ENCODE data around the gene TMPRSS3. TPM values are rescaled to one million over a fixed set of nuclear protein-coding genes. Genes with fewer than 3 reads are reported as not detected.

Gene TMPRSS3
- total and polyA plus RNA-seq, 9 of the 15 experiments (the other 6 are each of a cell fraction or from before 2014, with no cell fraction given), result 0.07 TPM; not detected in 8

DNA sequence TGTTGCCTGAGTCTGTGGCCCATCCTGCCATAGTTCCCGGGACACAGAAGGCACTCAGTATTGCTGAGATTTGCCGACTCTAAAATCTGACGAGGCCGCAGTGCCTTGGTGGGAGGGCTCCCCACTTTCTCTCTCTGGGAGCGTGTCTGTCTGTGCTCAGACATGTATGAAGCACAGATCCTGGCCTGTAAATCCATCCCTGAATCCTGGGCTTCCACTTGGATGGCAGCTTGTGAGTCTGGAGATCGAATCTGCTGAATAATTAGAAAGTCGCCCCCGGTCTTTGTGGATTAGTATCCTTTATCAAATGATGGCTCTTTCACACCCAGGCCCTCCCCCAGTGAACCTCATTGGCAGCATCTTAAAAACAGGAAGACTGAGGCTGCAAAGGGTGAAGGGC is 18.2 kb upstream of the TMPRSS3 start:
- no peak overlapping the region for H3K9ac ChIP-seq (ENCODE audit: insufficient read depth in 1 of 2, low read depth in 2 of 2, low read length in 2 of 2)
- no peak overlapping the region for H2AFZ ChIP-seq (ENCODE audit: low read depth, low read length)
- H3K9me1 ChIP-seq (ENCODE audit: control insufficient read depth, insufficient read depth, low read length), result peaks cover 3% of the 10 kb centered on the region
- WGBS (ENCODE audit: insufficient coverage, low coverage, missing lambda C conversion rate), result 52% methylated on average over 8 of the region's 8 CpGs
- no peaks in the 10 kb centered on the region for H3K27me3 ChIP-seq (ENCODE audit: control insufficient read depth in 2 of 2, insufficient read depth in 2 of 2, low read length in 2 of 2)
- ATAC-seq, result no peak
- no peaks in the 10 kb centered on the region for H3K79me2 ChIP-seq (ENCODE audit: control insufficient read depth, insufficient read depth, low read length)
- H3K4me1 ChIP-seq (replicated peaks in 1 of 2; ENCODE audit: control insufficient read depth in 2 of 2, insufficient read depth in 2 of 2, low read length in 2 of 2), result peaks cover 11 to 20% of the 10 kb centered on the region in 2 experiments; a peak in 4 of 5 replicates
- no peaks in the 10 kb centered on the region for H3K9me3 ChIP-seq (replicated peaks; ENCODE audit: control insufficient read depth, insufficient read depth, low read depth, low read length)
- H4K20me1 ChIP-seq (replicated peaks; ENCODE audit: control insufficient read depth, insufficient read depth, low read length), result no peaks in the 10 kb centered on the region; the same call in 1 of the 2 replicates
- H3K27ac ChIP-seq (ENCODE audit: extremely low read depth, low read depth, low read length), result no peak overlapping the region
- no TSS peak for BruUV-seq (replicated peaks)
- ChIA-PET POLR2A (interaction anchor here (0.7 to 1.3 kb wide), 2 partner anchors 12 to 1193 kb away, joined by 3 to 6 read pairs; no protein-coding TSS in a partner anchor), CTCF (ENCODE audit: low intra/inter-chr PET ratio) (interaction anchor here (0.5 kb wide), 1 partner anchor 115 kb away, joined by 3 read pairs; no protein-coding TSS in a partner anchor)
- H3K36me3 ChIP-seq (ENCODE audit: control insufficient read depth, insufficient read depth, low read length), result peaks cover 4% of the 10 kb centered on the region; the same call in 2 of the 3 replicates
- no peak for DNase-seq (ENCODE audit: extremely low read depth in 1 of 4, low spot score in 3 of 4)
- H3K4me2 ChIP-seq (ENCODE audit: insufficient read depth, low read length), result no peak overlapping the region
- FAIRE-seq, result no peak
- intact Hi-C loops (cut with micrococcal nuclease), result no loop called here
- H3K4me3 ChIP-seq, result no peak overlapping the region
- in situ Hi-C loops (cut with MboI), result no loop called here
- no peak for TF ChIP-seq ZNF445 (CRISPR knock-in tag; IDR thresholded peaks at IDR 0.05; ENCODE audit: low read depth)
- no peak for TF ChIP-seq NR2F6 (CRISPR knock-in tag; IDR thresholded peaks at IDR 0.05)
- TF ChIP-seq, protein P1, sequence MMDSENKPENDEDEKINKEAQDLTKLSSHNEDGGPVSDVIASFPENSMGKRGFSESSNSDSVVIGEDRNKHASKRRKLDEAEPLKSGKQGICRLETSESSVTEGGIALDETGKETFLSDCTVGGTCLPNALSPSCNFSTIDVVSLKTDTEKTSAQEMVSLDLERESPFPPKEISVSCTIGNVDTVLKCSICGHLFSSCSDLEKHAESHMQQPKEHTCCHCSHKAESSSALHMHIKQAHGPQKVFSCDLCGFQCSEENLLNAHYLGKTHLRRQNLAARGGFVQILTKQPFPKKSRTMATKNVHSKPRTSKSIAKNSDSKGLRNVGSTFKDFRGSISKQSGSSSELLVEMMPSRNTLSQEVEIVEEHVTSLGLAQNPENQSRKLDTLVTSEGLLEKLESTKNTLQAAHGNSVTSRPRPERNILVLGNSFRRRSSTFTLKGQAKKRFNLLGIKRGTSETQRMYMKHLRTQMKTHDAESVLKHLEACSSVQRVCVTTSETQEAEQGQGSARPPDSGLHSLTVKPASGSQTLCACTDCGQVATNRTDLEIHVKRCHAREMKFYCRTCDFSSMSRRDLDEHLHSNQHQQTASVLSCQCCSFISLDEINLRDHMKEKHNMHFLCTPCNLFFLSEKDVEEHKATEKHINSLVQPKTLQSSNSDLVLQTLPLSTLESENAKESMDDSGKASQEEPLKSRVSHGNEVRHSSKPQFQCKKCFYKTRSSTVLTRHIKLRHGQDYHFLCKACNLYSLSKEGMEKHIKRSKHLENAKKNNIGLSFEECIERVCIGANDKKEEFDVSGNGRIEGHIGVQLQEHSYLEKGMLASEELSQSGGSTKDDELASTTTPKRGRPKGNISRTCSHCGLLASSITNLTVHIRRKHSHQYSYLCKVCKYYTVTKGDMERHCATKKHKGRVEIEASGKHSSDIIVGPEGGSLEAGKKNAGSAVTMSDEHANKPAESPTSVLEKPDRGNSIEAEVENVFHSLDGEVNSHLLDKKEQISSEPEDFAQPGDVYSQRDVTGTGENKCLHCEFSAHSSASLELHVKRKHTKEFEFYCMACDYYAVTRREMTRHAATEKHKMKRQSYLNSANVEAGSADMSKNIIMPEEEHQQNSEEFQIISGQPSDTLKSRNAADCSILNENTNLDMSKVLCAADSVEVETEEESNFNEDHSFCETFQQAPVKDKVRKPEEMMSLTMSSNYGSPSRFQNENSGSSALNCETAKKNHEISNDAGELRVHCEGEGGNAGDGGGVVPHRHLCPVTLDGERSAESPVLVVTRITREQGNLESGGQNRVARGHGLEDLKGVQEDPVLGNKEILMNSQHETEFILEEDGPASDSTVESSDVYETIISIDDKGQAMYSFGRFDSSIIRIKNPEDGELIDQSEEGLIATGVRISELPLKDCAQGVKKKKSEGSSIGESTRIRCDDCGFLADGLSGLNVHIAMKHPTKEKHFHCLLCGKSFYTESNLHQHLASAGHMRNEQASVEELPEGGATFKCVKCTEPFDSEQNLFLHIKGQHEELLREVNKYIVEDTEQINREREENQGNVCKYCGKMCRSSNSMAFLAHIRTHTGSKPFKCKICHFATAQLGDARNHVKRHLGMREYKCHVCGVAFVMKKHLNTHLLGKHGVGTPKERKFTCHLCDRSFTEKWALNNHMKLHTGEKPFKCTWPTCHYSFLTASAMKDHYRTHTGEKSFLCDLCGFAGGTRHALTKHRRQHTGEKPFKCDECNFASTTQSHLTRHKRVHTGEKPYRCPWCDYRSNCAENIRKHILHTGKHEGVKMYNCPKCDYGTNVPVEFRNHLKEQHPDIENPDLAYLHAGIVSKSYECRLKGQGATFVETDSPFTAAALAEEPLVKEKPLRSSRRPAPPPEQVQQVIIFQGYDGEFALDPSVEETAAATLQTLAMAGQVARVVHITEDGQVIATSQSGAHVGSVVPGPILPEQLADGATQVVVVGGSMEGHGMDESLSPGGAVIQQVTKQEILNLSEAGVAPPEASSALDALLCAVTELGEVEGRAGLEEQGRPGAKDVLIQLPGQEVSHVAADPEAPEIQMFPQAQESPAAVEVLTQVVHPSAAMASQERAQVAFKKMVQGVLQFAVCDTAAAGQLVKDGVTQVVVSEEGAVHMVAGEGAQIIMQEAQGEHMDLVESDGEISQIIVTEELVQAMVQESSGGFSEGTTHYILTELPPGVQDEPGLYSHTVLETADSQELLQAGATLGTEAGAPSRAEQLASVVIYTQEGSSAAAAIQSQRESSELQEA (IDR thresholded peaks at IDR 0.05; ENCODE audit: low read depth), result no peak
- TF ChIP-seq MAFK (IDR thresholded peaks at IDR 0.05; ENCODE audit: low read length), result no peak
